Ascending aorta (tissue), 2 donors: ENCODE results near the gene SYDE1. TPM values are rescaled to one million over a fixed set of nuclear protein-coding genes. Genes with fewer than 3 reads are reported as not detected.
"Not testable (repeated sequence)": the region's sequence is repeated elsewhere in the genome, so short reads cannot be mapped to it uniquely, and the experiment has no call there.

Experiments used
- DNase-seq, 2 donors: peaks; one replicate each; pipeline ENCODE4 v3.0.0-alpha.2; 2019; ENCODE audit warnings: low spot score in 2 of 2
- H3K27ac ChIP-seq, 2 donors: fragments of 200-600 bp; sonication (generic); one replicate each; pipeline ENCODE4 v1.5.1; 2016 to 2017; ENCODE audit warnings: mild to moderate bottlenecking in 1 of 2
- H3K27me3 ChIP-seq: fragments of 200-600 bp; sonication (generic); one replicate; pipeline ENCODE4 v1.5.1; 2017
- H3K36me3 ChIP-seq, 2 donors: fragments of 200-600 bp; sonication (generic); one replicate each; pipeline ENCODE4 v1.5.1; 2016
- H3K4me1 ChIP-seq, 2 donors: fragments of 200-600 bp; sonication (generic); one replicate each; pipeline ENCODE4 v1.5.1; 2016 to 2017; ENCODE audit warnings: mild to moderate bottlenecking in 1 of 2
- H3K4me3 ChIP-seq, 2 donors: fragments of 200-600 bp; sonication (generic); one replicate each; pipeline ENCODE4 v1.5.1; 2016 to 2017; ENCODE audit warnings: mild to moderate bottlenecking in 1 of 2
- H3K9me3 ChIP-seq, 2 donors: fragments of 200-600 bp; sonication (generic); one replicate each; pipeline ENCODE4 v1.5.1; 2016
- intact Hi-C: fragments of 100-400 bp; cut with DNase I; formaldehyde crosslinking; loops from one replicate; pipeline ENCODE4 v1.15.1; 2023
- total RNA-seq: library from RNA; depleted of rRNA; stranded (reverse); fragments of >200 nt; gene quantifications from one replicate; pipeline ENCODE4 v1.1.0, GENCODE V29; 2016
- TF ChIP-seq, protein P1 (sequence below), 3 experiments: fragments of 200-600 bp in 2 of 3; fragments of 450-650 bp in 1 of 3; sonication (generic) in 2 of 3; IDR thresholded peaks; one replicate each; pipeline ENCODE4 v1.5.1; 2016 to 2019; ENCODE audit warnings: antibody characterized with exemption in 3 of 3, mild to moderate bottlenecking in 1 of 3, moderate library complexity in 1 of 3

The SYDE1 gene, protein sequence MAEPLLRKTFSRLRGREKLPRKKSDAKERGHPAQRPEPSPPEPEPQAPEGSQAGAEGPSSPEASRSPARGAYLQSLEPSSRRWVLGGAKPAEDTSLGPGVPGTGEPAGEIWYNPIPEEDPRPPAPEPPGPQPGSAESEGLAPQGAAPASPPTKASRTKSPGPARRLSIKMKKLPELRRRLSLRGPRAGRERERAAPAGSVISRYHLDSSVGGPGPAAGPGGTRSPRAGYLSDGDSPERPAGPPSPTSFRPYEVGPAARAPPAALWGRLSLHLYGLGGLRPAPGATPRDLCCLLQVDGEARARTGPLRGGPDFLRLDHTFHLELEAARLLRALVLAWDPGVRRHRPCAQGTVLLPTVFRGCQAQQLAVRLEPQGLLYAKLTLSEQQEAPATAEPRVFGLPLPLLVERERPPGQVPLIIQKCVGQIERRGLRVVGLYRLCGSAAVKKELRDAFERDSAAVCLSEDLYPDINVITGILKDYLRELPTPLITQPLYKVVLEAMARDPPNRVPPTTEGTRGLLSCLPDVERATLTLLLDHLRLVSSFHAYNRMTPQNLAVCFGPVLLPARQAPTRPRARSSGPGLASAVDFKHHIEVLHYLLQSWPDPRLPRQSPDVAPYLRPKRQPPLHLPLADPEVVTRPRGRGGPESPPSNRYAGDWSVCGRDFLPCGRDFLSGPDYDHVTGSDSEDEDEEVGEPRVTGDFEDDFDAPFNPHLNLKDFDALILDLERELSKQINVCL
- 104 TPM for total RNA-seq

DNA sequence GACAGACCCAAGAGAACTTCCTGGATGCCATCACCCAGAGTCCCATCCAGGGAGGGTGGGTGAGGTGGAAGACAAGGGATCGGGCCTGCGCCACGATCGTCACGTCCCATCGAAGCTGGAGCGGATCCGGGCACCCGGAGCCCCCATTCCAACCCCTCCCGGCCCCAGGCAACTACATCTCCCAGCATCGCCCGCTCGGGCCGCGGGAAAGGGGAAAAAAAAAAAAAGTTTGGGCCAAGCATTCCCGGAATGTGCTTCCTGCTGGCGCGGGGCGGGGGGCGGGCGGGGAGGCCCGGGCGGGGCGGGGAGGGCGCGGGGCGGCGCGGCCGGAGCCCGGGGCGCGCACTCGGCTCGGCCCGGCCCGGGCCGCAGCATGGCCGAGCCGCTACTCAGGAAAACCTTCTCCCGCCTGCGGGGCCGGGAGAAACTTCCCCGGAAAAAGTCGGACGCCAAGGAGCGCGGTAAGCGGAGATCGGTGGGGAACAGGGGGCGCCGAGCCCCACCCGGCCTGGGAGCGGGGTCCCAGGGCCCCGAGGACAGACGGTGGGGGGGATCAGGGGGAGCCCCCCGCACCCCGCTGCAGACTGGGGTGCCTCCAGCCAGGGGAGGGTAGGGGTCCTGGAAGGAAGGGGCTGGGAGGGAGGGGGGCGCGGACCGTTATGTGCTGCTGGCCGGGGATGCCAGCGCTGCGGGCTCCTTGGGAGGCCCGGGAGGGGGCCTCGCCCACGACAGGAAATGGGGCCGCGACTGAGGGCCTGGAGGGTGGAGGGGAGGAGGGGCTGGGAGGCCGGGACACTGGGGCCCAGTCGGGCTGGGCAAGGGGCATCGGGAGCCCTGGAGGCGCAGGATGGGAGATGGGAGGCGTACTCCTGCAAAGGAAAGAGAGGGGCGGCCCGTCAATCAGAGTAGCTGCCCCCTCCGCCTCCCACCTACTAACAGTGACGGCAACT, at the start of gene SYDE1:
Gene SYDE1 (plus strand): TSS at position 341 of the 950 bp plus-strand sequence. CDS start 33 bp downstream, at position 374.
- intact Hi-C loops: loop anchor here (1.0 to 5.0 kb wide), 6 partner anchors 18 to 730 kb away; partner anchors contain the start of gene BRD4
- peak in 1 of 2 donors; percentile 78 for DNase-seq
- H3K9me3 ChIP-seq: peaks cover 0 to 17% of the 10 kb centered on the region in 2 donors
- peak within 1 kb of the TSS; percentile 92 to 97 for H3K27ac ChIP-seq
- H3K4me3 ChIP-seq: peak within 1 kb of the TSS; percentile 84 to 95
- H3K27me3 ChIP-seq: no peaks in the 10 kb centered on the region
- peaks cover 4 to 10% of the 10 kb centered on the region in 2 donors for H3K4me1 ChIP-seq
- H3K36me3 ChIP-seq: peaks cover 27 to 35% of the 10 kb centered on the region in 2 donors
- TF ChIP-seq, protein P1, sequence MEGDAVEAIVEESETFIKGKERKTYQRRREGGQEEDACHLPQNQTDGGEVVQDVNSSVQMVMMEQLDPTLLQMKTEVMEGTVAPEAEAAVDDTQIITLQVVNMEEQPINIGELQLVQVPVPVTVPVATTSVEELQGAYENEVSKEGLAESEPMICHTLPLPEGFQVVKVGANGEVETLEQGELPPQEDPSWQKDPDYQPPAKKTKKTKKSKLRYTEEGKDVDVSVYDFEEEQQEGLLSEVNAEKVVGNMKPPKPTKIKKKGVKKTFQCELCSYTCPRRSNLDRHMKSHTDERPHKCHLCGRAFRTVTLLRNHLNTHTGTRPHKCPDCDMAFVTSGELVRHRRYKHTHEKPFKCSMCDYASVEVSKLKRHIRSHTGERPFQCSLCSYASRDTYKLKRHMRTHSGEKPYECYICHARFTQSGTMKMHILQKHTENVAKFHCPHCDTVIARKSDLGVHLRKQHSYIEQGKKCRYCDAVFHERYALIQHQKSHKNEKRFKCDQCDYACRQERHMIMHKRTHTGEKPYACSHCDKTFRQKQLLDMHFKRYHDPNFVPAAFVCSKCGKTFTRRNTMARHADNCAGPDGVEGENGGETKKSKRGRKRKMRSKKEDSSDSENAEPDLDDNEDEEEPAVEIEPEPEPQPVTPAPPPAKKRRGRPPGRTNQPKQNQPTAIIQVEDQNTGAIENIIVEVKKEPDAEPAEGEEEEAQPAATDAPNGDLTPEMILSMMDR (IDR thresholded peaks at IDR 0.05): no peak

DNA sequence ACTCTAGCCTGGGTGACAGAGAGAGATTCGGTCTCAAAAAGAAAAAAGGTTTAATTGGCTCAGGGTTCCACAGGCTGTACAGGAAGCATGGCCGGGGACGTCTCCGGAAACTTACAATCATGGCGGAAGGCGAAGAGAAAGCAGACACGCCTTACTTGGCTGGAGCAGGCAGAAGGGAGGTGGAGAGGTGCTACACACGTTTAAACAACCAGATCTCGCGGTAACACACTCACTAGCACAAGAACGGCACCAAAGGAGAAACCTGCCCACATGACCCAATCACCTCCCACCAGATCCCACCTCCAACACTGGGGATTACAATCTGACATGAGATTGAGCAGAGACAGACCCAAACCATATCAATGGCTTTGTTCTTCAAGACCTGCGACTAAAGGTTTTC, 45.2 kb upstream of the SYDE1 start:
- Histone ChIP-seq H3K9me3 (no peaks in the 10 kb centered on the region), H3K27ac (no peak overlapping the region), H3K27me3 (no peaks in the 10 kb centered on the region), H3K36me3 (no peaks in the 10 kb centered on the region), H3K4me3 (no peak overlapping the region), H3K4me1 (no peaks in the 10 kb centered on the region)
- DNase-seq: no peak
- TF ChIP-seq, protein P1 (IDR thresholded peaks at IDR 0.05): no peak
- intact Hi-C loops: no loop called here

DNA sequence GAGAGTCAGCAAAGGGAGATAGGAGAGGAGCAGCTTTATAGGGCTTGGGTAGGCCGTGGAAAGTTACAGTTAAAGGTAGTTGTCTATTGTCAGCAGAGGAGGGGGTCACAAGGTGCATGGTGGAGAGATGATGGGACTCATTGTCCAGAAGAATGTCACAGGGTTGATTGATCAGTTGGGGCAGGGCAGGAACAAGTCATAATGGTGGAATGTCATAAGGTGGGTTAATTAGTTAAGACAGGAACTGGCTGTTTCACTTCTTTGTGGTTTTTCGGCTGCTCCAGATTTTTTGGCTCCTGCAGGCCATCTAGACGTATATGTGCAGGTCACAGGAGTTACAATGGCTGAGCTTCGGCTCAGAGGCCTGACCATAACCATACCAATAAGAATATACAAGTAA, 36.8 kb upstream of the SYDE1 start:
- H3K4me3 ChIP-seq, H3K36me3 ChIP-seq, H3K4me1 ChIP-seq, DNase-seq, H3K27ac ChIP-seq, H3K27me3 ChIP-seq, intact Hi-C loops, H3K9me3 ChIP-seq: not testable (repeated sequence)

DNA sequence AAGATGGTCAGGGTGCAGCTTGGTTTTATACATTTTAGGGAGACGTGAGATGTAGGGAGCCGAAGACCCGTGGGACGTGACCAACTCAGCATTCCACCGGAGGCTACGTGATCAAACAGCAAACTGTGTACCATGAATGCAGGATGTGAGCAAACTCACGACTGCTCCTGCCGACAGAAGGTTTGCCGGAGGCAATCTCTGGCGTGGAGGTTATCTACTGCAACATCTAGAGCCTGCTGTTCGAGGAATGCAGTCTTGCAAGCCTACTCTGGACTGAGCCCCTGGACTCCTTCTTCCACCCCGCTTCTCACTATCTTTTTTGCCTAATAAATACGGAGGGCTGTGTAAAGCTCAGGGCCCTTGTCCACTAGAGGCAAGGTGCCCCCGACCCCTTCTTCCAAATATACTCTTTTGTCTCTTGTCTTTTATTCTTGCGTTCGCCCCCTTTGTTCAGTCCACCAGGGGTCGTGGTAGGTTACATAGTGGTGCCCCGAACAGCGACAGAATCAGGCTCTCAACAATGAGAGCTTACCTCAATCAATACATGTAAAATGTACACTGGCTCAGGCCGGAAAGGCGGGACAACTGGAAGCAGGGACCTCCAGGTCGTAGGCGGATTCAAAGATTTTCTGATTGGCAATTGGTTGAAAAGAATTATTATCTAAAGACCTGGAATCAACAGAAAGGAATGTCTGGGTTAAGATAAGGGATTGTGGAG, 34.1 kb upstream of the SYDE1 start:
- Histone ChIP-seq H3K9me3 (no peaks in the 10 kb centered on the region), H3K27ac (no peak overlapping the region), H3K4me1 (no peaks in the 10 kb centered on the region), H3K27me3 (no peaks in the 10 kb centered on the region), H3K36me3 (no peaks in the 10 kb centered on the region), H3K4me3 (no peak overlapping the region)
- TF ChIP-seq, protein P1 (IDR thresholded peaks at IDR 0.05): no peak
- no peak for DNase-seq
- intact Hi-C loops: no loop called here

DNA sequence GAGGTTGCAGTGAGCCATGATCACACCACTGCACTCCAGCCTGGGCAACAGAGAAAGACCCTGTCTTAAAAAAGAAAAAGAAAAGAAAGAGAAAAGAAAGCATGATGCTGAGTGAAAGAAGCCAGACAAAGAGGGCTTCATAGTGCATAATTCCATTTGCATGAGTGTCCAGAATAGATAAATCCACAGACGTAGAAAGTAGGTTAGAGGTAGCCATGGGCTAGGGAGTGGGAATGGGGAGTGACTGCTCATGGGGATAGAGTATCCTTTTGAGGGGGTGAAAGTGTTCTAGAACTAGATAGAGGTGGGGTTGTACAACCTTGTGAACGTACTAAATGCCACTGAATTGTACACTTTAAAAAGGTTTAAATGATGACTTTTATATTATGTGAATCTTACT, 32.8 kb upstream of the SYDE1 start:
- Histone ChIP-seq H3K4me3 (no peak overlapping the region), H3K9me3 (no peaks in the 10 kb centered on the region), H3K27me3 (no peaks in the 10 kb centered on the region), H3K27ac (no peak overlapping the region), H3K36me3 (no peaks in the 10 kb centered on the region), H3K4me1 (no peaks in the 10 kb centered on the region)
- DNase-seq: no peak
- intact Hi-C loops: no loop called here
- TF ChIP-seq, protein P1 (IDR thresholded peaks at IDR 0.05): no peak
